Astrocyte of the spinal cord (primary cell): ENCODE results near the gene MAGEB10.
"Not testable (repeated sequence)": the region's sequence is repeated elsewhere in the genome, so short reads cannot be mapped to it uniquely, and the experiment has no call there.

Experiments
- DNase-seq: peaks from one replicate; pipeline ENCODE4 v3.0.0; 2011; ENCODE audit warnings: low read depth, low spot score
- H3K4me3 ChIP-seq: 2 replicates; pipeline ENCODE4 v1.5.1; 2011; ENCODE audit warnings: low read depth, mild to moderate bottlenecking, low read length, moderate library complexity
- in situ Hi-C: cut with HindIII; loops from 2 replicates; pipeline ENCODE4 v1.10.0; 2017; ENCODE audit warnings: low sequenced_read_pairs
- TF ChIP-seq, protein P1 (sequence below): IDR thresholded peaks from 2 replicates; pipeline ENCODE4 v1.5.1; 2012; ENCODE audit warnings: low read depth, mild to moderate bottlenecking, low read length, inconsistent platforms

The MAGEB10 gene

GRCh38 chrX:27808226-27808625 is 436 bp downstream of the MAGEB10 start:
- H3K4me3 ChIP-seq = no peak overlapping the region
- in situ Hi-C loops = no loop called here

DNA sequence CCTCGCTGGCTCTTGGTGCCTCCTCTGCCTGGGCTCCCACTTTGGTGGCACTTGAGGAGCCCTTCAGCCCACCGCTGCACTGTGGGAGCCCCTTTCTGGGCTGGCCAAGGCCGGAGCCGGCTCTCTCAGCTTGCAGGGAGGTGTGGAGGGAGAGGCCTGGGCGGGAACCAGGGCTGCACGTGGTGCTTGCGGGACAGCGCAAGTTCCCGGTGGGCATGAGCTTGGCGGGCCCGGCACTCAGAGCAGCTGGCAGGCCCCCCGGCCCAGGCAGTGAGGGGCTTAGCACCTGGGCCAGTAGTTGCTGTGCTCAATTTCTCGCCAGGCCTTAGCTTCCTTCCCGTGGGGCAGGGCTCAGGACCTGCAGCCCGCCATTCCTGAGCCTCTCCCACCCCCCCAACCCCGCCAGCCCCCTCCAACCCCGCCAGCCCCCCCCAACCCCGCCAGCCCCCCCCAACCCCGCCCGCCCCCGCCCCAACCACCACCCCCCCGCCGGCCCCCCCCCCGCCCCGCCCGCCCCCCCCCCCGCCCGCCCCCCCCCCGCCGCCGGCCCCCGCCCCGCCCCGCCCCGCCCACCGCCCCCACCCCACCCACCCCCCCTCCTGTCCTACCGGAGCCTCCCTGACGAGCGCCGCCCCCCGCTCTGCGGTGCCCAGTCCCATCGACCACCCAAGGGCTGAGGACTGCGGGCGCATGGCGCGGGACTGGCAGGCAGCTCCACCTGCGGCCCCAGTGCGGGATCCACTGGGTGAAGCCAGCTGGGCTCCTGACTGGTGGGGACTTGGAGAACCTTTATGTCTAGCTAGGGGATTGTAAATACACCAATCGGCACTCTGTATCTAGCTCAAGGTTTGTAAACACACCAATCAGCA is 1.4 kb downstream of the MAGEB10 start:
- DNase-seq, in situ Hi-C loops: not testable (repeated sequence)

More at GRCh38 chrX:27808226-27808625, 436 bp downstream of the MAGEB10 start:
- no peak for DNase-seq
- TF ChIP-seq, protein P1, sequence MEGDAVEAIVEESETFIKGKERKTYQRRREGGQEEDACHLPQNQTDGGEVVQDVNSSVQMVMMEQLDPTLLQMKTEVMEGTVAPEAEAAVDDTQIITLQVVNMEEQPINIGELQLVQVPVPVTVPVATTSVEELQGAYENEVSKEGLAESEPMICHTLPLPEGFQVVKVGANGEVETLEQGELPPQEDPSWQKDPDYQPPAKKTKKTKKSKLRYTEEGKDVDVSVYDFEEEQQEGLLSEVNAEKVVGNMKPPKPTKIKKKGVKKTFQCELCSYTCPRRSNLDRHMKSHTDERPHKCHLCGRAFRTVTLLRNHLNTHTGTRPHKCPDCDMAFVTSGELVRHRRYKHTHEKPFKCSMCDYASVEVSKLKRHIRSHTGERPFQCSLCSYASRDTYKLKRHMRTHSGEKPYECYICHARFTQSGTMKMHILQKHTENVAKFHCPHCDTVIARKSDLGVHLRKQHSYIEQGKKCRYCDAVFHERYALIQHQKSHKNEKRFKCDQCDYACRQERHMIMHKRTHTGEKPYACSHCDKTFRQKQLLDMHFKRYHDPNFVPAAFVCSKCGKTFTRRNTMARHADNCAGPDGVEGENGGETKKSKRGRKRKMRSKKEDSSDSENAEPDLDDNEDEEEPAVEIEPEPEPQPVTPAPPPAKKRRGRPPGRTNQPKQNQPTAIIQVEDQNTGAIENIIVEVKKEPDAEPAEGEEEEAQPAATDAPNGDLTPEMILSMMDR = no peak

DNA sequence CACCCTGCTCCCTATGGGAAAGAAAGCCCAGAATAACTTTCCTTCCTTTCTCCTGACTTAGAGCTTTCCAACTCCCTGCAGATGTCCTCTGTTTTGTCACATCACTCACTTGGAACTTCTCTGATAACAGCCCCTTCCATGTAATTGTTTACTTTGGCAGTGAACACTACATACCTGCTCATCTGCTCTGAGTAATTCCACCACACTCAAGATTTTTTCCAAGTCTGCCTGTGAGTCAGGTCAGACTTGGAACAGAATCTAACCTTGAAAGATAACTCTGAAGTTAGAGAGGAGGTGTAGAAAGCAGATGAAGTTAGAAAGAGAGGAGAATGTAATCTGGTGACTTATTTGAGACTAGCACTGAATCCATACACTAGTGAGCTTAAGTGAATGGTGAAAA is 7.4 kb downstream of the MAGEB10 start:
- in situ Hi-C loops = no loop called here

More for the DNA sequence above, 1.4 kb downstream of the MAGEB10 start:
- H3K4me3 ChIP-seq = not testable (repeated sequence)

DNA sequence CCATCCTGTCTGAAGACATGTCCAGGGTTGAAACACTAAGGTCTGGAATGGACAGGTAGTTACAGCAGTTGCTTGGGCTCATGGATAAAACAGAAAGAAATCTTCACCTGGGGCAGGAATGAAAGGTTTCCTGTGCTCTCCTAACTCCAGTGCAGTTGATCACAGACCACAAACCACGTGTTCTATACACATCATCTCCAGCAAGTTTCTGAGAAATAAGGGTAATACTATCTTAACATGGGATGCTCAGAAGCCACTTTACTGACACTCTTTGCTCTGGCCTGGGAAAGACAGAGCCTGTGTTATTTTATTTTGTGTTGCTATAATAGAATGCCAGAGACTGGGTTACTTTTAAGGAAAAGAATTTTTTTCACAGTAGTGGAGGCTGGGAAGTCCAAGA is 16.0 kb downstream of the MAGEB10 start:
- no peak for DNase-seq
- in situ Hi-C loops = no loop called here
- TF ChIP-seq, protein P1 = no peak
- no peak overlapping the region for H3K4me3 ChIP-seq

More for the DNA sequence above, 7.4 kb downstream of the MAGEB10 start:
- H3K4me3 ChIP-seq = no peak overlapping the region
- DNase-seq = peak; percentile 50
- TF ChIP-seq, protein P1 = no peak

DNA sequence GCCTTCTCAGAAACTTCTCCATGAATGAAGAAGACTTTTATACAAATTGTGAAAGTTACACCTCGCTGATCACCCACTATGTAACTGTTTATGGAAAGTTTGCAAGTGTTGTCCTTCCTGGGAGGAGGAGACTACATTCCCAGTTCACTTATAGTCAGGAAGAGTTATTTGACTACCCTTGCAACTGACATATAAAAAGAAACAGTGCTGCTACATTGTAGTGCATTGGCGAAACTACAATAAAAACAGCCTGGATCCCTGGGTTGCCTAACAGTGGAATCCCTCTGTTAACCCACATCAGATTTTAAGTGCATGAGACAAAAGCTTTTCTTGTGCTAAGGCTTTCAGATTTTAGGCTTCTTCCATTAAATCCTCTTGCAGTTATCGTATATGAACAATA is 30.4 kb downstream of the MAGEB10 start:
- TF ChIP-seq, protein P1 = no peak
- no peak for DNase-seq
- H3K4me3 ChIP-seq = no peak overlapping the region
- in situ Hi-C loops = no loop called here

DNA sequence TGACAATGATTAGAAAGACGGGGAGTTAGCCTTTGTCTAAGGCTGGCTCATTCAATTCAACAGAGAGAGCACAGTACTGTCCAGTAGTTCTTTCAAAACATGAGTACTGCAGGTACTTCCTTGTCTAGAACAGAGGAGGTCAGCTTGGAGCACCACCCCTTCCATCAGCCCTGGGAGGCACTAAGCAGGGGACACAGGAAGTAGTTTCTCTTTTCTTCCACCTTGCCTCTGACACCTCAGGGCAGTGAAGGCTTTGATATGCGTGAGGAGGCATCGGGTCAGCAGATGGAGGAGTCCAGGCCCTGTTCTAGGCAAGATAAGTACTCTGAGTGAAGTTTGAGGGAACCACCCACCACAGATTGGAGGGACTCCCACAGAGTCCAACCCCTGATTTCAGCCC is 33.1 kb downstream of the MAGEB10 start:
- no peak for DNase-seq
- TF ChIP-seq, protein P1 = no peak
- in situ Hi-C loops = no loop called here
- no peak overlapping the region for H3K4me3 ChIP-seq

- H3K4me3 ChIP-seq = no peak overlapping the region
- DNase-seq = no peak
- in situ Hi-C loops = no loop called here
- TF ChIP-seq, protein P1 = no peak
Observed at GRCh38 chrX:27842859-27843258, 35.1 kb downstream of the MAGEB10 start.
